Stomach (tissue), 9 donors: ENCODE measurements around the gene XRCC3. TPM values are rescaled to one million over a fixed set of nuclear protein-coding genes. Genes with fewer than 3 reads are reported as not detected.
"Not testable (repeated sequence)": the region's sequence is repeated elsewhere in the genome, so short reads cannot be mapped to it uniquely, and the experiment has no call there.

Experiments
- DNase-seq, 2 donors: peaks; one replicate each; pipeline versions ENCODE4 v3.0.0 to v3.0.0-alpha.2; 2013 to 2019
- H3K27ac ChIP-seq, 5 donors: fragments of 200-600 bp in 4 of 5; sonication (generic) in 4 of 5; one replicate each; pipeline ENCODE4 v1.5.1; 2013 to 2019; ENCODE audit warnings: mild to moderate bottlenecking in 1 of 5, moderate library complexity in 1 of 5
- H3K27me3 ChIP-seq, 3 donors: fragments of 200-600 bp; sonication (generic); one replicate each; pipeline ENCODE4 v1.5.1; 2017 to 2019; ENCODE audit warnings: mixed run types in 1 of 3
- H3K36me3 ChIP-seq, 4 donors: fragments of 200-600 bp; sonication (generic); 1 replicate in 3 of 4; 2 replicates in 1 of 4; pipeline ENCODE4 v1.5.1; 2016 to 2019
- H3K4me1 ChIP-seq, 4 donors: fragments of 200-600 bp; sonication (generic); one replicate each; pipeline ENCODE4 v1.5.1; 2016 to 2019
- H3K4me3 ChIP-seq, 4 donors: fragments of 200-600 bp; sonication (generic) in 3 of 4; one replicate each; pipeline ENCODE4 v1.5.1; 2016 to 2019; ENCODE audit warnings: mild to moderate bottlenecking in 1 of 4
- H3K9me3 ChIP-seq, 4 donors: fragments of 200-600 bp; sonication (generic); one replicate each; pipeline ENCODE4 v1.5.1; 2016 to 2019
- CTCF ChIP-seq, 7 experiments: fragments of 450-650 bp in 4 of 7; fragments of 200-600 bp in 3 of 7; sonication (generic) in 3 of 7; IDR thresholded peaks; one replicate each; pipeline ENCODE4 v1.5.1; 2016 to 2019; ENCODE audit warnings: antibody characterized with exemption in 7 of 7, control low read depth in 2 of 7, mild to moderate bottlenecking in 1 of 7
- EP300 ChIP-seq: sonication (generic); formaldehyde crosslinking; IDR thresholded peaks from one replicate; pipeline ENCODE4 v1.6.1; 2017; ENCODE audit warnings: antibody characterized with exemption
- POLR2A ChIP-seq, 4 donors: fragments of 450-650 bp; IDR thresholded peaks; one replicate each; pipeline ENCODE4 v1.6.1; 2016; ENCODE audit warnings: antibody characterized with exemption in 4 of 4, control low read depth in 2 of 4, mild to moderate bottlenecking in 1 of 4, moderate library complexity in 1 of 4
- POLR2AphosphoS5 ChIP-seq, 3 donors: sonication (generic); formaldehyde crosslinking; IDR thresholded peaks; one replicate each; pipeline ENCODE4 v1.6.1; 2016; ENCODE audit warnings: antibody characterized with exemption in 3 of 3
- WGBS, 5 donors: extraction: QIAGEN DNeasy Blood & Tissue Kit in 3 of 5; methylation state at CpG; one replicate each; pipeline versions ENCODE4 v1.1.5 to v1.1.7; 2013 to 2018; 5-methylcytosine and 5-hydroxymethylcytosine counted together
- intact Hi-C: fragments of 100-400 bp; cut with DNase I; formaldehyde crosslinking; loops from one replicate; pipeline ENCODE4 v1.15.1; 2023; ENCODE audit warnings: low total_unique reads
- polyA plus RNA-seq, 3 donors: library from polyadenylated mRNA; stranded (reverse); fragments of 200-250 nt; gene quantifications; one replicate each; pipeline ENCODE4 v1.2.3, GENCODE V29; 2013
- total RNA-seq, 5 donors: library from RNA; depleted of rRNA; stranded (reverse); fragments of >200 nt; gene quantifications; one replicate each; pipeline versions ENCODE4 v1.1.0 to v1.2.3, GENCODE V29; 2014 to 2016
- donor health status: healthy with polysubstance abuse.
- donor health status: Bipolar disorder and iron deficiency.
- donor health status: healthy.

Gene XRCC3
- total and polyA plus RNA-seq, 8 donors: 2.6 to 70.1 (median 6.3) TPM

- TF ChIP-seq POLR2AphosphoS5 (IDR thresholded peaks at IDR 0.05) (no peak), CTCF (IDR thresholded peaks at IDR 0.05) (no peak), POLR2A (IDR thresholded peaks at IDR 0.05) (no peak), EP300 (no peak)
- Histone ChIP-seq H3K9me3 (no peaks in the 10 kb centered on the region), H3K36me3 (peaks cover 37 to 81% (median 76%) of the 10 kb centered on the region in 4 donors), H3K27me3 (no peaks in the 10 kb centered on the region), H3K27ac (peak overlapping the region; percentile 10 to 62 (median 54)), H3K4me1 (peaks cover 34 to 61% (median 48%) of the 10 kb centered on the region in 4 donors), H3K4me3 (no peak overlapping the region)
- intact Hi-C loops: no loop called here
- DNase-seq: peak in 1 of 2 donors; percentile 43
- WGBS, 5 donors: 53 to 62% (median 58%) methylated on average over 8 to 12 of the region's 12 CpGs
These were observed 22.4 kb downstream of the XRCC3 start for GRCh38 chr14:103692871-103693270.

DNA sequence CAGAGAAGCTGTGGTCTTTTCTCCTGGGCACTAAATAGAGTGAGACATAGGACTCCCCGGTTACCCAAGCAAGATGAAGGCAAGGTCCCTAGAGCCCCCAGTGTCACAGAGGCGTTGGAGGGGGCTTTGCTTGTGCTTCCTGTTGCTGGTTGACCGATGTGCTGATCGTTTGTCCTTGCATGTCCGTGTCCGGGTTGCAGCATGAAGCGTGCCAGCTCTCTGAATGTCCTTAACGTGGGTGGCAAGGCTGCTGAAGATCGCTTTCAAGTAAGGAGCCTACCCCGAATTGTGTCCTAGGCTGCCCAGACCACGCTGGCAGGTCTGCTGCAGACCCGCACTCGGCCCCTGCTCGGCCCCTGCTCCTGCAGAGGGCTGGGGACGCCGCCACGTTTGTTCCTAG is 23.1 kb downstream of the XRCC3 start:
- WGBS, 5 donors: 89 to 96% (median 94%) methylated on average over 10 to 17 of the region's 17 CpGs
- H3K4me3 ChIP-seq: no peak overlapping the region
- H3K36me3 ChIP-seq: peaks cover 40 to 82% (median 76%) of the 10 kb centered on the region in 4 donors
- no peaks in the 10 kb centered on the region for H3K9me3 ChIP-seq
- no peak overlapping the region for H3K27ac ChIP-seq
- TF ChIP-seq POLR2AphosphoS5 (IDR thresholded peaks at IDR 0.05): no peak
- TF ChIP-seq CTCF (IDR thresholded peaks at IDR 0.05): no peak
- no peak for TF ChIP-seq POLR2A (IDR thresholded peaks at IDR 0.05)
- TF ChIP-seq EP300: no peak
- H3K27me3 ChIP-seq: no peaks in the 10 kb centered on the region
- peaks cover 27 to 53% (median 41%) of the 10 kb centered on the region in 4 donors for H3K4me1 ChIP-seq
- intact Hi-C loops: no loop called here
- DNase-seq: no peak

DNA sequence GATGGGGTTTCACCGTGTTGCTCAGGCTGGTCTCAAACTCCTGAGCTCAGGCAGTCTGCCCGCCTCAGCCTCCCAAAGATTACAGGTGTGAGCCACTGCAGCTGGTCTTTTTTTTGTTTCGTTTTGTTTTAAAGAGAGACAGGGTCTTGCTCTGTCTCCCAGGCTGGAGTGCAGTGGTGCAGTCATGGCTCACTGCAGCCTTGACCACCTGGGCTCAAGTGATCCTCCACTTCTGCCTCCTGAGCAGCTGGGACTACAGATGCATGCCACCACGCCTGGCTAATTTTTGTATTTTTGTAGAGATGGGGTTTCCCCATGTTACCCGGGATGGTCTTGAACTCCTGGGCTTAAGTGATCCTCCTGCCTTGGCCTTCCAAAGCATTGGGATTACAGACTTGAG is 23.6 kb downstream of the XRCC3 start:
- WGBS, 5 donors: 78 to 92% (median 90%) methylated on average over 5 of the region's 5 CpGs
- Histone ChIP-seq H3K4me1 (peaks cover 23 to 48% (median 36%) of the 10 kb centered on the region in 4 donors), H3K36me3 (peaks cover 44 to 87% (median 80%) of the 10 kb centered on the region in 4 donors)
- H3K4me3 ChIP-seq, H3K27ac ChIP-seq, intact Hi-C loops, H3K27me3 ChIP-seq, DNase-seq, H3K9me3 ChIP-seq: not testable (repeated sequence)

DNA sequence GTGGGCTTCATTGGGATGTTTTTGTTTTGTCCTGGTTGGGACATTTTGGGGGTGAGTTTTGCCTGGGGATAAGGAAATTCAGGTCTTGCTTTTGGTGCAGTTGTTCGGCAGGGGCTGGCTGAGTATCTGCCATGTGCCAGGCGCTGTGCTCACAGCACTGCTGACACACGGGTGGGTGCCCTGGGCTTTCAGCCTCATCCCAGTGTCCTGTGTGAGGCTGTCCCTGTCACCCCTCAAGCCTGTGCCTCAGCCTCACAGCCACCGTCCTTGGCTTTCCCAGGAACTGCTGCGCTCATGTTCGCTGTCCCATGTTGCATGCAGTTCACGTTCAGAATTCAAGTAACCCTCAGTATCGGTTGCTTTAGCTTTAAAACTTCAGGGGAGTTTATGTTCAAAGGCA is 24.9 kb downstream of the XRCC3 start:
- 78 to 92% (median 87%) methylated on average over 8 of the region's 8 CpGs for WGBS, 5 donors
- TF ChIP-seq CTCF (IDR thresholded peaks at IDR 0.05) (no peak), POLR2A (IDR thresholded peaks at IDR 0.05) (no peak), POLR2AphosphoS5 (IDR thresholded peaks at IDR 0.05) (no peak), EP300 (no peak)
- Histone ChIP-seq H3K36me3 (peaks cover 47 to 95% (median 94%) of the 10 kb centered on the region in 4 donors), H3K27ac (peak overlapping the region in 1 of 5 donors; percentile 5), H3K4me3 (no peak overlapping the region), H3K9me3 (no peaks in the 10 kb centered on the region), H3K4me1 (peaks cover 11 to 40% (median 23%) of the 10 kb centered on the region in 4 donors), H3K27me3 (no peaks in the 10 kb centered on the region)
- no peak for DNase-seq
- intact Hi-C loops: no loop called here
